Liver (tissue), 9 donors: ENCODE results near the gene CARS1. TPM values are rescaled to one million over a fixed set of nuclear protein-coding genes. Genes with fewer than 3 reads are reported as not detected.

Source experiments
- DNase-seq: peaks from one replicate; pipeline ENCODE4 v3.0.0-alpha.2; 2017; ENCODE audit warnings: low spot score
- H3K27ac ChIP-seq, 2 donors: one replicate each; pipeline ENCODE4 v1.7.0; 2013; ENCODE audit warnings: inconsistent platforms in 2 of 2, low read length in 2 of 2, control low read depth in 1 of 2, low read depth in 1 of 2, mild to moderate bottlenecking in 1 of 2
- H3K27me3 ChIP-seq, 4 donors: one replicate each; pipeline versions ENCODE4 v1.6.1 to v1.7.0; 2013; ENCODE audit warnings: low read length in 3 of 4, inconsistent platforms in 1 of 4, mild to moderate bottlenecking in 1 of 4, moderate library complexity in 1 of 4; ENCODE audit not compliant: control insufficient read depth in 4 of 4, insufficient read depth in 4 of 4
- H3K36me3 ChIP-seq, 4 donors: one replicate each; pipeline versions ENCODE4 v1.6.1 to v1.7.0; 2013; ENCODE audit warnings: low read length in 3 of 4, mild to moderate bottlenecking in 3 of 4, low read depth in 1 of 4, moderate library complexity in 1 of 4; ENCODE audit not compliant: control insufficient read depth in 4 of 4, insufficient read depth in 3 of 4
- H3K4me1 ChIP-seq, 4 donors: one replicate each; pipeline versions ENCODE4 v1.6.1 to v1.7.0; 2013; ENCODE audit warnings: low read length in 3 of 4, mild to moderate bottlenecking in 3 of 4, moderate library complexity in 1 of 4; ENCODE audit not compliant: control insufficient read depth in 4 of 4, insufficient read depth in 4 of 4
- H3K4me3 ChIP-seq, 3 donors: one replicate each; pipeline versions ENCODE4 v1.6.1 to v1.7.0; 2013; ENCODE audit warnings: low read length in 3 of 3, control low read depth in 1 of 3, low read depth in 1 of 3, mild to moderate bottlenecking in 1 of 3
- H3K9ac ChIP-seq, 2 donors: one replicate each; pipeline ENCODE4 v1.7.0; 2013; ENCODE audit warnings: low read length in 2 of 2, mild to moderate bottlenecking in 2 of 2, moderate library complexity in 2 of 2, control low read depth in 1 of 2, low read depth in 1 of 2
- H3K9me3 ChIP-seq, 4 donors: one replicate each; pipeline versions ENCODE4 v1.6.1 to v1.7.0; 2013; ENCODE audit warnings: low read length in 3 of 4; ENCODE audit not compliant: control insufficient read depth in 4 of 4
- EGR1 ChIP-seq, 2 donors: IDR thresholded peaks; 2 replicates each; pipeline ENCODE4 v1.6.1; 2016 to 2018; ENCODE audit warnings: antibody characterized with exemption in 2 of 2, low read depth in 2 of 2
- FOXA1 ChIP-seq: IDR thresholded peaks from 2 replicates; pipeline ENCODE4 v1.6.1; 2016; ENCODE audit warnings: antibody characterized with exemption
- GABPA ChIP-seq, 2 donors: IDR thresholded peaks in 1 of 2; conservative IDR thresholded peaks in 1 of 2; 2 replicates each; pipeline ENCODE4 v1.6.1; 2016; ENCODE audit warnings: antibody characterized with exemption in 2 of 2, mild to moderate bottlenecking in 1 of 2, moderate library complexity in 1 of 2
- HNF4A ChIP-seq, 2 donors: conservative IDR thresholded peaks; 2 replicates each; pipeline ENCODE4 v1.6.1; 2016; ENCODE audit warnings: antibody characterized with exemption in 2 of 2, mild to moderate bottlenecking in 2 of 2
- HNF4G ChIP-seq: IDR thresholded peaks from 2 replicates; pipeline ENCODE4 v1.6.1; 2016; ENCODE audit warnings: antibody characterized with exemption
- JUND ChIP-seq, 2 donors: IDR thresholded peaks; 2 replicates each; pipeline ENCODE4 v1.6.1; 2016; ENCODE audit warnings: antibody characterized with exemption in 2 of 2
- RAD21 ChIP-seq, 2 donors: IDR thresholded peaks; 2 replicates each; pipeline ENCODE4 v1.6.1; 2016; ENCODE audit warnings: antibody characterized with exemption in 2 of 2, mild to moderate bottlenecking in 2 of 2
- RXRA ChIP-seq, 2 donors: IDR thresholded peaks; 2 replicates each; pipeline ENCODE4 v1.6.1; 2017 to 2018; ENCODE audit warnings: antibody characterized with exemption in 2 of 2, mild to moderate bottlenecking in 1 of 2
- SP1 ChIP-seq: IDR thresholded peaks from 2 replicates; pipeline ENCODE4 v1.6.1; 2018; ENCODE audit warnings: antibody characterized with exemption, mild to moderate bottlenecking
- TAF1 ChIP-seq: conservative IDR thresholded peaks from 2 replicates; pipeline ENCODE4 v1.6.1; 2016; ENCODE audit warnings: antibody characterized with exemption, mild to moderate bottlenecking
- YY1 ChIP-seq: IDR thresholded peaks from 2 replicates; pipeline ENCODE4 v1.6.1; 2016; ENCODE audit warnings: antibody characterized with exemption, mild to moderate bottlenecking
- WGBS: extraction: QIAGEN DNeasy Blood & Tissue Kit; methylation state at CpG from one replicate; pipeline ENCODE4 v1.1.7; 2013; 5-methylcytosine and 5-hydroxymethylcytosine counted together
- polyA plus RNA-seq, 2 donors: library from polyadenylated mRNA; stranded (reverse) in 1 of 2; unstranded in 1 of 2; fragments of 200-250 nt in 1 of 2; fragments of >200 nt in 1 of 2; fragmentation: Nextera tagmentation in 1 of 2; extraction: Ambion mirVana in 1 of 2; gene quantifications; one replicate each; pipeline versions ENCODE4 v1.2.1 to v1.2.3, GENCODE V29; 2013 to 2015
- total RNA-seq, 2 donors: library from RNA; depleted of rRNA; stranded (reverse); fragments of >200 nt; gene quantifications; one replicate each; pipeline ENCODE4 v1.2.3, GENCODE V29; 2014
- TF ChIP-seq, protein P1 (sequence below): IDR thresholded peaks from 2 replicates; pipeline ENCODE4 v1.6.1; 2016; ENCODE audit warnings: antibody characterized with exemption
- TF ChIP-seq, protein P2 (sequence below): fragments of 150-350 bp; IDR thresholded peaks from 2 replicates; pipeline ENCODE4 v1.5.1; 2017; ENCODE audit warnings: improper control_type of control experiment, low read depth, low read length; ENCODE audit not compliant: missing input control
- TF ChIP-seq, protein P3 (sequence below): IDR thresholded peaks from 2 replicates; pipeline ENCODE4 v1.6.1; 2016; ENCODE audit warnings: antibody characterized with exemption
- donor health status: healthy.
- donor health status: healthy.
- donor health status: healthy.
- donor health status: healthy.
- donor health status: healthy.

Gene CARS1
- total and polyA plus RNA-seq, 4 donors = 15.2 to 40.1 (median 22.1) TPM

DNA sequence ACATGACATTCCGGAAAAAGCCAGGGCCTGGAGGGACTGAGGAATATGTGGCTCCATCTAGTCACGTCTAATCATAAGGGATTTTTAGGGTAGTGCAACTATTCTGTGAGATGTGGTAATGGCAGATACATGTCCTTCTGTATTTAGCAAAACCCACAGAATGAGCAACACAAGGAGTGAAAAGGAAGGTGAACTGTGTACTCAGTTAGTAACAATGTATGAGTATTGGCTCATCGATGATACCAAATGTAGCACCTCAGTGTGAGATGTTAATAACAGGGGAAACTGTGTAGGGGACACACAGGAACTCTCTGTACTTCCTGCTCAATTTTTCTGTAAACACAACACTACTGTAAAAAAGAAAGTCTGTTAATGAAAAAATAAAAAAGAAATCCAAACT, 42.0 kb upstream of the CARS1 start:
- no peak for DNase-seq
- H3K9me3 ChIP-seq = no peaks in the 10 kb centered on the region
- no peak overlapping the region for H3K4me3 ChIP-seq
- H3K4me1 ChIP-seq = no peaks in the 10 kb centered on the region
- H3K9ac ChIP-seq = no peak overlapping the region
- TF ChIP-seq, protein P1, sequence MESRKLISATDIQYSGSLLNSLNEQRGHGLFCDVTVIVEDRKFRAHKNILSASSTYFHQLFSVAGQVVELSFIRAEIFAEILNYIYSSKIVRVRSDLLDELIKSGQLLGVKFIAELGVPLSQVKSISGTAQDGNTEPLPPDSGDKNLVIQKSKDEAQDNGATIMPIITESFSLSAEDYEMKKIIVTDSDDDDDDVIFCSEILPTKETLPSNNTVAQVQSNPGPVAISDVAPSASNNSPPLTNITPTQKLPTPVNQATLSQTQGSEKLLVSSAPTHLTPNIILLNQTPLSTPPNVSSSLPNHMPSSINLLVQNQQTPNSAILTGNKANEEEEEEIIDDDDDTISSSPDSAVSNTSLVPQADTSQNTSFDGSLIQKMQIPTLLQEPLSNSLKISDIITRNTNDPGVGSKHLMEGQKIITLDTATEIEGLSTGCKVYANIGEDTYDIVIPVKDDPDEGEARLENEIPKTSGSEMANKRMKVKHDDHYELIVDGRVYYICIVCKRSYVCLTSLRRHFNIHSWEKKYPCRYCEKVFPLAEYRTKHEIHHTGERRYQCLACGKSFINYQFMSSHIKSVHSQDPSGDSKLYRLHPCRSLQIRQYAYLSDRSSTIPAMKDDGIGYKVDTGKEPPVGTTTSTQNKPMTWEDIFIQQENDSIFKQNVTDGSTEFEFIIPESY = no peak
- no peaks in the 10 kb centered on the region for H3K36me3 ChIP-seq
- H3K27ac ChIP-seq = no peak overlapping the region
- WGBS = 73% methylated on average over 3 of the region's 3 CpGs
- H3K27me3 ChIP-seq = no peaks in the 10 kb centered on the region

DNA sequence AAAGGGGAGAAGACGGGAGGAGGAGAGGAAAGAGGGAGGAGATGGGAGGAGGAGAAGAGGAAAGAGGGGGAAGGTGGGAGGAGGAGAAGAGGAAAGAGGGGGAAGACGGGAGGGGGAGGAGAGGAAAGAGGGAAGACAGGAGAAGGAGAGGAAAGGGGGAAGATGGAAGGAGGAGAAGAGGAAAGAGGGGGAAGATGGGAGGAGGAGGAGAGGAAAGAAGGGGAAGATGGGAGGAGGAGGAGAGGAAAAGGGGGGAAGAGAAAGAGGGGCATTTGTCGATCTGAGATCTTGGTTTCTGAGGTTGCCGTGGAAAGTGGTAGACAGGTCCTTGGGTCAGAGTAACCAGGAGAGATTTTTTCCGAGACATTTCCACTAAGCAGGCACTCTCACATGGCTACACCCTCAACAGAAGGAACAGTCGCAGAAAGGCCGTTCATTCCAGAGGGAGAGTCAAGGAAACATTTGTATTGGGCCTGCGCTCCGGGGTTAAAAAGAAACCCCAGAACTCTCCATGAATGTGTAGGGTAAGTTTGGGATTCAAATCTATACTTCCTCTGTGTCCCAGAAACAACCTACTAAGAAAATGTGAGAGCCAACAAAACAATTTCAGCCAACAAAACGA, 39.8 kb upstream of the CARS1 start:
- H3K9me3 ChIP-seq = no peaks in the 10 kb centered on the region
- H3K4me1 ChIP-seq = no peaks in the 10 kb centered on the region
- H3K27ac ChIP-seq = peak overlapping the region in 1 of 2 donors; percentile 11
- DNase-seq = no peak
- WGBS = 91% methylated on average over 10 of the region's 10 CpGs
- H3K27me3 ChIP-seq = no peaks in the 10 kb centered on the region
- no peaks in the 10 kb centered on the region for H3K36me3 ChIP-seq
- H3K9ac ChIP-seq = no peak overlapping the region
- no peak for TF ChIP-seq RXRA (IDR thresholded peaks at IDR 0.05)
- TF ChIP-seq HNF4A (conservative IDR thresholded peaks at IDR 0.05) = no peak
- TF ChIP-seq FOXA1 = no peak
- no peak for TF ChIP-seq HNF4G
- TF ChIP-seq EGR1 (IDR thresholded peaks at IDR 0.05; ENCODE audit: low read depth in 2 of 2) = no peak
- TF ChIP-seq JUND (IDR thresholded peaks at IDR 0.05) = no peak
- TF ChIP-seq RAD21 (IDR thresholded peaks at IDR 0.05) = no peak
- no peak for TF ChIP-seq YY1
- no peak for TF ChIP-seq TAF1
- no peak overlapping the region for H3K4me3 ChIP-seq

DNA sequence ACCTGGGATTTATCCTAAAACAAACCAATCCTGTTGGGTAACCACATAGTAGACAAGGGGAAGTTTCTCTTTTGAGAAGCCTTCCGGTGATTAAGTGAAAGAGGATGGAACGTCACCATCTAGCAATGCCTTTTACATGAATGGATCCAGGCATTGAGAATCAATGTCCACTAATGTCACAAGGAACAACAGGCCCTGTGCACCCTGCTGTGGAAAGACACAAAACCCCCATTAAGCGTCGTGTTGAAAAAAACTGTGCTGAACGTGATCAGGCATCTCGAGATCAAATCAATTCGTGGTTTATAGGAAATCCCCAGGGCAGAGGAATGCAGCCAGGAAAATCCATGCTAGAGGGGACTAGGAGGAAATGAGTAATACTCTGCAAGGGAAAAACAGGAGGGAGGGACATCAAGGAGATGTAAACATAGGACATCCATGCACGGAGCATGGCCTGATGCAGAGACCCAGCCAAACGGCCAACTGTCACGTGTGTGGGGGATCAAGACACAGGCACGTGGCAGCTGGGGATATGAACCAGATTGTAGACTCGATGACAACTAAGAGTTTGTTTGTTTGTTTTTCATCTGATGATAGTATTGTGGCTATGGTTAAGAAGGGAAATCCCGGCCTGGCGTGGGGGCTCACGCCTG, 38.6 kb upstream of the CARS1 start:
- Histone ChIP-seq H3K27ac (peak overlapping the region; percentile 32 to 72), H3K36me3 (no peaks in the 10 kb centered on the region), H3K9me3 (no peaks in the 10 kb centered on the region), H3K4me1 (no peaks in the 10 kb centered on the region), H3K9ac (no peak overlapping the region), H3K4me3 (no peak overlapping the region), H3K27me3 (no peaks in the 10 kb centered on the region)
- no peak for DNase-seq
- WGBS = 65% methylated on average over 15 of the region's 15 CpGs
- TF ChIP-seq EGR1 (IDR thresholded peaks at IDR 0.05; ENCODE audit: low read depth in 2 of 2) = no peak
- TF ChIP-seq TAF1 = no peak
- TF ChIP-seq FOXA1 = no peak
- TF ChIP-seq, protein P2, sequence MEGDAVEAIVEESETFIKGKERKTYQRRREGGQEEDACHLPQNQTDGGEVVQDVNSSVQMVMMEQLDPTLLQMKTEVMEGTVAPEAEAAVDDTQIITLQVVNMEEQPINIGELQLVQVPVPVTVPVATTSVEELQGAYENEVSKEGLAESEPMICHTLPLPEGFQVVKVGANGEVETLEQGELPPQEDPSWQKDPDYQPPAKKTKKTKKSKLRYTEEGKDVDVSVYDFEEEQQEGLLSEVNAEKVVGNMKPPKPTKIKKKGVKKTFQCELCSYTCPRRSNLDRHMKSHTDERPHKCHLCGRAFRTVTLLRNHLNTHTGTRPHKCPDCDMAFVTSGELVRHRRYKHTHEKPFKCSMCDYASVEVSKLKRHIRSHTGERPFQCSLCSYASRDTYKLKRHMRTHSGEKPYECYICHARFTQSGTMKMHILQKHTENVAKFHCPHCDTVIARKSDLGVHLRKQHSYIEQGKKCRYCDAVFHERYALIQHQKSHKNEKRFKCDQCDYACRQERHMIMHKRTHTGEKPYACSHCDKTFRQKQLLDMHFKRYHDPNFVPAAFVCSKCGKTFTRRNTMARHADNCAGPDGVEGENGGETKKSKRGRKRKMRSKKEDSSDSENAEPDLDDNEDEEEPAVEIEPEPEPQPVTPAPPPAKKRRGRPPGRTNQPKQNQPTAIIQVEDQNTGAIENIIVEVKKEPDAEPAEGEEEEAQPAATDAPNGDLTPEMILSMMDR = no peak
- TF ChIP-seq SP1 = peak; percentile 14
- TF ChIP-seq, protein P1 = no peak
- peak in 1 of 2 donors; percentile 15 for TF ChIP-seq RXRA (IDR thresholded peaks at IDR 0.05)
- TF ChIP-seq, protein P3, sequence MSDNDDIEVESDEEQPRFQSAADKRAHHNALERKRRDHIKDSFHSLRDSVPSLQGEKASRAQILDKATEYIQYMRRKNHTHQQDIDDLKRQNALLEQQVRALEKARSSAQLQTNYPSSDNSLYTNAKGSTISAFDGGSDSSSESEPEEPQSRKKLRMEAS = no peak
- peak in 1 of 2 donors; percentile 74 for TF ChIP-seq JUND (IDR thresholded peaks at IDR 0.05)
- TF ChIP-seq GABPA (IDR thresholded peaks at IDR 0.05 in 1 of 2, conservative IDR thresholded peaks at IDR 0.05 in 1 of 2) = no peak
- TF ChIP-seq RAD21 (IDR thresholded peaks at IDR 0.05) = no peak
- no peak for TF ChIP-seq HNF4G
